Mesenchymal stem cell (in vitro differentiated cells and primary cell): Measurements from ENCODE around the gene TERB2.
"Not testable (repeated sequence)": the region's sequence is repeated elsewhere in the genome, so short reads cannot be mapped to it uniquely, and the experiment has no call there.

ENCODE experiments used
- DNase-seq: peaks from one replicate; pipeline ENCODE4 v3.0.0-alpha.2; 2013
- H2AFZ ChIP-seq: one replicate; pipeline ENCODE4 v1.6.1; 2013; ENCODE audit warnings: low read depth, mild to moderate bottlenecking, control low read depth, inconsistent platforms, low read length, moderate library complexity
- H2AK5ac ChIP-seq: 2 replicates; pipeline ENCODE4 v1.6.1; 2013; ENCODE audit warnings: low read length, moderate library complexity, mild to moderate bottlenecking, inconsistent platforms; ENCODE audit not compliant: severe bottlenecking
- H2BK120ac ChIP-seq: one replicate; pipeline ENCODE4 v1.6.1; 2013; ENCODE audit warnings: low read depth, mild to moderate bottlenecking, inconsistent platforms, low read length, moderate library complexity
- H2BK12ac ChIP-seq, 2 experiments: one replicate each; pipeline ENCODE4 v1.6.1; 2013; ENCODE audit warnings: inconsistent platforms in 2 of 2, low read length in 2 of 2, mild to moderate bottlenecking in 2 of 2, moderate library complexity in 2 of 2, control low read depth in 1 of 2
- H2BK15ac ChIP-seq: one replicate; pipeline ENCODE4 v1.6.1; 2013; ENCODE audit warnings: mild to moderate bottlenecking, low read depth, inconsistent platforms; ENCODE audit not compliant: poor library complexity, severe bottlenecking
- H2BK5ac ChIP-seq: 2 replicates; pipeline ENCODE4 v1.6.1; 2013; ENCODE audit warnings: low read depth, mild to moderate bottlenecking, low read length, control low read depth, inconsistent platforms; ENCODE audit not compliant: poor library complexity, severe bottlenecking
- H3K14ac ChIP-seq, 2 experiments: one replicate each; pipeline ENCODE4 v1.6.1; 2013; ENCODE audit warnings: inconsistent platforms in 2 of 2, low read length in 2 of 2, control low read depth in 1 of 2, mild to moderate bottlenecking in 1 of 2, moderate library complexity in 1 of 2
- H3K18ac ChIP-seq, 2 experiments: one replicate each; pipeline ENCODE4 v1.6.1; 2013; ENCODE audit warnings: inconsistent platforms in 2 of 2, low read length in 2 of 2, control low read depth in 1 of 2, low read depth in 1 of 2, mild to moderate bottlenecking in 1 of 2
- H3K23ac ChIP-seq, 2 experiments: one replicate each; pipeline ENCODE4 v1.6.1; 2013; ENCODE audit warnings: inconsistent platforms in 2 of 2, low read length in 2 of 2, mild to moderate bottlenecking in 2 of 2, moderate library complexity in 2 of 2, control low read depth in 1 of 2
- H3K27ac ChIP-seq: 2 replicates; pipeline ENCODE4 v1.5.1; 2013; ENCODE audit warnings: mild to moderate bottlenecking, moderate library complexity, low read length, control low read depth, inconsistent platforms; ENCODE audit not compliant: poor library complexity, severe bottlenecking
- H3K27me3 ChIP-seq, 2 experiments: 2 replicates each; pipeline versions ENCODE4 v1.6.1 to v1.7.0; 2013; ENCODE audit warnings: low read length in 2 of 2, mild to moderate bottlenecking in 2 of 2, moderate library complexity in 2 of 2, control low read depth in 1 of 2, inconsistent platforms in 1 of 2; ENCODE audit not compliant: control insufficient read depth in 1 of 2, insufficient read depth in 1 of 2
- H3K36me3 ChIP-seq, 2 experiments: 2 replicates each; pipeline versions ENCODE4 v1.6.1 to v1.7.0; 2013; ENCODE audit warnings: low read length in 2 of 2, control low read depth in 1 of 2, inconsistent platforms in 1 of 2, low read depth in 1 of 2, mild to moderate bottlenecking in 1 of 2; ENCODE audit not compliant: insufficient read depth in 2 of 2, control insufficient read depth in 1 of 2
- H3K4ac ChIP-seq, 2 experiments: one replicate each; pipeline ENCODE4 v1.6.1; 2013; ENCODE audit warnings: inconsistent platforms in 2 of 2, low read length in 2 of 2, mild to moderate bottlenecking in 2 of 2, moderate library complexity in 2 of 2, control low read depth in 1 of 2, low read depth in 1 of 2
- H3K4me1 ChIP-seq: 2 replicates; pipeline ENCODE4 v1.6.1; 2013; ENCODE audit warnings: low read depth, low read length, control low read depth; ENCODE audit not compliant: control insufficient read depth, insufficient read depth
- H3K4me2 ChIP-seq: 2 replicates; pipeline ENCODE4 v1.6.1; 2013; ENCODE audit warnings: low read length, mild to moderate bottlenecking, inconsistent platforms; ENCODE audit not compliant: poor library complexity, severe bottlenecking
- H3K4me3 ChIP-seq, 2 experiments: 2 replicates each; pipeline versions ENCODE4 v1.5.1 to v1.7.0; 2013; ENCODE audit warnings: low read length in 2 of 2, mild to moderate bottlenecking in 2 of 2, control low read depth in 1 of 2, low read depth in 1 of 2; ENCODE audit not compliant: insufficient read depth in 1 of 2
- H3K79me1 ChIP-seq: replicated peaks from 2 replicates; pipeline ENCODE4 v1.6.1; 2013; ENCODE audit warnings: mild to moderate bottlenecking, control low read depth, low read length, inconsistent platforms; ENCODE audit not compliant: poor library complexity, severe bottlenecking
- H3K9ac ChIP-seq: 2 replicates; pipeline ENCODE4 v1.7.0; 2013; ENCODE audit warnings: mild to moderate bottlenecking, low read length, moderate library complexity
- H3K9me3 ChIP-seq: 2 replicates; pipeline ENCODE4 v1.7.0; 2013; ENCODE audit warnings: mild to moderate bottlenecking, low read length; ENCODE audit not compliant: control insufficient read depth
- H4K8ac ChIP-seq: one replicate; pipeline ENCODE4 v1.6.1; 2013; ENCODE audit warnings: inconsistent platforms, mild to moderate bottlenecking, low read length, moderate library complexity
- H4K91ac ChIP-seq: one replicate; pipeline ENCODE4 v1.6.1; 2013; ENCODE audit warnings: mild to moderate bottlenecking, low read length, inconsistent platforms
- WGBS: methylation state at CpG from one replicate; pipeline ENCODE4 v1.1.7; 2013; ENCODE audit warnings: mixed read lengths; 5-methylcytosine and 5-hydroxymethylcytosine counted together

TERB2 gene

DNA sequence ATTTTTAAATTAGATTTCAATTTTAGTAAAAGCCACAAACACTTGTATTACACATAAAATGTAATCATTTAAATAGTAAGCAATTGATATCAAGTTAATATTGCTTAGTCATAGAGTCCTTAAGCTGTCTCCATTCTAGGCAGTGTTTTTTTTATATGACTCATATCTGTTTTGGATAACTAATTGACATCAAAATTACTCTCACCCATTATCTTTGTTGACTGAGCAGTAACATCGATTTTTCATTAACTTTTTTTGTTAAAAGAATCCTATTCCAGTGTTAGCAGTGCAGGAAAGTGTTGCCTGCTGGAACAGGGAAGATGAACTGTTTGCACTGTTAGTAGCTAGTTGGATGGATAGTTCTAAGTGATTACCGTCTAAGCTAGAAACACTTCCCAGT, 21.3 kb downstream of the TERB2 start:
- H2BK5ac ChIP-seq, H4K8ac ChIP-seq, H2BK12ac ChIP-seq, H3K4me1 ChIP-seq, H3K79me1 ChIP-seq, H3K4ac ChIP-seq, H4K91ac ChIP-seq, H2BK15ac ChIP-seq, H3K9me3 ChIP-seq, H3K27me3 ChIP-seq, H2AFZ ChIP-seq, H3K18ac ChIP-seq, H3K4me3 ChIP-seq, H3K36me3 ChIP-seq, H3K23ac ChIP-seq, H2AK5ac ChIP-seq, H2BK120ac ChIP-seq, H3K14ac ChIP-seq, DNase-seq, H3K9ac ChIP-seq, H3K27ac ChIP-seq, H3K4me2 ChIP-seq: not testable (repeated sequence)
- no CpG with 5 or more reads among the region's 2 CpGs for WGBS

DNA sequence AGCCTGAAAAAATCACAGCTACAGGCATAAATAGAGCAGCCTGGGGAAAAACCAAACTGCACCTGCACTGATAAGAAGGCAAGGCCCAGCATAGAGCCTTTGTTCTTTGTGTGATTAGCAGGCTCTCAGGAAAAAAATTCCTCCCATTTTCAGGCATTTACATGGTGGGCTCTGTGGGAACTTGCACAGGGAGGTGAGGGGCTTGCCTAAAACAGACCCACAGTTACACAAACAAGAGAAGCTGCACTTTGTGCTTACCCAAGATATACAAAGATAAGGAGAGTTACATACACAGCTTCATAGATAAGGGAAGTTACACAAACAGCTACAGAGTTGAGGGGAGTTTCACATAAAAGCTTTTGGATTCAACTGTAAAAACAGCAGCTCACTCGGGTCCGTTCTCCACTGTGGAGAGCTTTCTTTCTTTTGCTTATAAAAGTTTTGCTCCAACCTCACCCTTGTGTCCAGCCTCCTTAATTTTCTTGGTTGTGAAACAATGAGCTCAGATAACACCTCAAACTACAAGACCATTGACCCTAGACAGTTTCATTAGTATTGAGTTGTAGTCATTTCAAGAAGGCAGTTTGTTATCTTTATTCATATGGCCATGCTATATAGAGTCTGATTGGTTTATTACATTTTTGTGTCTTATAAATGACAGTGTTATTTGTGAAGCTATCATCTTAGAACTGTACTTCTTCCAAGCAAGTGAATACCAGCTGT, 23.3 kb downstream of the TERB2 start:
- not testable (repeated sequence) for H3K27me3 ChIP-seq, H2BK5ac ChIP-seq, H3K4me2 ChIP-seq, H3K27ac ChIP-seq, H2AFZ ChIP-seq, H3K4me3 ChIP-seq, DNase-seq, H2BK12ac ChIP-seq, H3K79me1 ChIP-seq, H3K9ac ChIP-seq, H3K4me1 ChIP-seq, H3K18ac ChIP-seq, H4K8ac ChIP-seq, H4K91ac ChIP-seq, H2BK15ac ChIP-seq, H3K14ac ChIP-seq, H2BK120ac ChIP-seq, H3K23ac ChIP-seq, H2AK5ac ChIP-seq, H3K4ac ChIP-seq, H3K9me3 ChIP-seq, H3K36me3 ChIP-seq
- 41% methylated on average over 2 of the region's 2 CpGs for WGBS

DNA sequence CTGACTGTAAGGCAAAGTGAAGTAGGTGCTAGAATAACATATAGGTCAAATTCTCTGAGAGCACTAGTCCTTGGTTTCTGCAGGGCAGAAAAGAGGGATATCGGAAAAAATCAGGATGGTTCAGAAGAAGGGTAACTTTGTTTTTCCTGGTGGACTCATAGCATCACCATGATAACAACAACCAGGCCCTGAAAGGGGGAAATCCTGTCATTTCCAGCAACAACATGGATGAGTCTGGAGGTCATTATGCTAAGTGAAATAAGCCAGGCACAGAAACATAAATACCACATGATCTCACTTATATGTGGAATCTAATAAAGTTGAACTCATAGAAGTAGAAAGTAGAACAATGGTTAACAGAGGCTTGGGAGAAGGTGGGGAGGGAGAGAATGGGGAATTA, 27.7 kb downstream of the TERB2 start:
- not testable (repeated sequence) for H3K79me1 ChIP-seq, H4K91ac ChIP-seq, H3K14ac ChIP-seq, H3K4me2 ChIP-seq, H3K23ac ChIP-seq, H3K27ac ChIP-seq, H3K27me3 ChIP-seq, H3K9me3 ChIP-seq, DNase-seq, H3K9ac ChIP-seq, H3K18ac ChIP-seq, H3K36me3 ChIP-seq, H3K4ac ChIP-seq, H4K8ac ChIP-seq, H3K4me1 ChIP-seq, H2BK15ac ChIP-seq, H2BK12ac ChIP-seq, H2AK5ac ChIP-seq, H2BK120ac ChIP-seq, H3K4me3 ChIP-seq, H2AFZ ChIP-seq, H2BK5ac ChIP-seq
- 60% methylated on average over 1 of the region's 1 CpG for WGBS

DNA sequence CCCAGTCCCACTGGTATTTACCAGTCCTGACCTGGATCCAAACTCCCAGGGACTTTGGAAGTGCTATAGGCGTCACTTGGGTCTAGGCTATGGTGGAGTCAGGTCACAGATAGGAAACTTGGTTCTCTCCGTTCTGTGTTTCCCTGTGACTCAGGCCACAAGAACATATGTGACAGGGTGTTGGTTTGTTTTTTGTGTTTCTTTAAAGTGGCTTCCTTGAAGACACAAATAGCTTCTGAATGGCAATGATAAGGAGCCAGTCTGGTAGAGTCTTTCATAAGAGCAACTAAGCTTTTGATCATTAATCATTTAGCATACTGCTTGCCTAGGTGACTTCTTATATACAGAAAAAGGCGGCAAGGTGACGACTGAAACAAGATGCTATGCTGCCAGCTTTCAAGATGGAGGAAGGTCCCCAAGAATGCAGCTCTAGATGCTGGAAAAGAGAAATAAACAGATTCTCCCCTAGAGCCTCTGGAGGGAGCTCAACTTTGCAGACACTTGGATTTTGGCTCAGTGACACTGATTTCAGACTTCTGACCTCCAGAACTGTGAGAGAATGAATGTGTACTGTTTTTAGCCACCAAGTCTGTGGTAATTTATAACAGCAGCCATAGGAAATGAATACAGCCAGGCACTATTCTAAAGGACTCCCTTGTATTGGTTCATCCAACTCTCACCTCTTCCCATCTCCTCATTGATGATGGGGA, 30.0 kb downstream of the TERB2 start:
- 78% methylated on average over 4 of the region's 4 CpGs for WGBS
- H3K9ac ChIP-seq, H3K79me1 ChIP-seq: not testable (repeated sequence)

More for the DNA sequence above, 30.0 kb downstream of the TERB2 start:
- not testable (repeated sequence) for H3K4ac ChIP-seq, H3K14ac ChIP-seq, H3K4me2 ChIP-seq, H2AK5ac ChIP-seq, H3K36me3 ChIP-seq, DNase-seq, H3K27ac ChIP-seq, H2AFZ ChIP-seq, H2BK5ac ChIP-seq, H3K18ac ChIP-seq, H3K4me3 ChIP-seq, H3K23ac ChIP-seq, H3K4me1 ChIP-seq, H2BK12ac ChIP-seq, H3K9me3 ChIP-seq, H2BK15ac ChIP-seq, H3K27me3 ChIP-seq, H4K91ac ChIP-seq, H4K8ac ChIP-seq, H2BK120ac ChIP-seq
